ENCODE measurements around the gene HIGD1A.
"Not testable (repeated sequence)": the region's sequence is repeated elsewhere in the genome, so short reads cannot be mapped to it uniquely, and the experiment has no call there.

HIGD1A gene

DNA sequence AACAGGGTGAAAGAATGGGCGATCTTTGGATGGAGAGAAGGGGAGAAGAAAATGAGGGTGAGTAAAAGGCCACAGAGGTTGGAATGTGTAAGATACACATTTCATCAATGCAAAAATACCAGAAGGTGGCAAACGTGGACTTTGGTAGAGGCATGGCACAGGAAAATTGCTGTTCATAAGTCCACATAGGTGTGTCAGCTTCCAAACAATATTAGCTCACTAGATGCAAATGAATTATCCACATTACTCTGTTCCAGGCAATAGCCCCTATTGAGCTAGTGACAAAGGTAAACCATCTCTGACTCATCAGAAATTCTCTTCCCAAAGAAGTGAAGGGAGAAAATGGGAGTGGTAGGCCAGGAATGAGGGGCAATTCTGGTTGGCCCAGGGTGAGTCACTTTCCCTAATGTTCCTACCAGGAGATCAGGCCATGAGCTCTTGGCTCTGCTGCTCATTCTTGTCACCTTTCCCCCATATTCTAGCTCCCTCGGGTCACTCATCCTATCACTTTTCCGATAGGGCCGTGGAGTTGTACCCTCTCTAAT, 24.9 kb upstream of the HIGD1A start:
- DNase-seq, result no peak

DNA sequence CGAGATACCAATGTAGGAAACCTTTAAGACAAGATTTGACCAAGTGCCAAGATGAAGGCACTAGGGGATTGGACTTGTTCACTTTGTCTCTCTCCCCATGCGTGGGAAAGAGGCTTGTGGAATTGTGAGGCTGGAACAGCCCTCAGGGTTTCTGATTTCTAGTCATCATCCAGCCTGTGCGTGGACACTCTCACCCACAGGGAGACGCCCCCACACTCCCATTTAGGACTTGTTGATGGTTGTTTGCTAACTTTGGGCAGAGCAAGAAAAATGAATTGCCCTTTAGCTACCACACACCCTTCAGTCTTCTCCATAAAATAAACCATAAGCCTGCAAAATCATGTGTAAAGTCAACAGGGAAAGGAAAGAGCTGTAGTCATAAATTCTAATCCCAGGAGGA, 23.4 kb upstream of the HIGD1A start:
- no peak for DNase-seq

DNA sequence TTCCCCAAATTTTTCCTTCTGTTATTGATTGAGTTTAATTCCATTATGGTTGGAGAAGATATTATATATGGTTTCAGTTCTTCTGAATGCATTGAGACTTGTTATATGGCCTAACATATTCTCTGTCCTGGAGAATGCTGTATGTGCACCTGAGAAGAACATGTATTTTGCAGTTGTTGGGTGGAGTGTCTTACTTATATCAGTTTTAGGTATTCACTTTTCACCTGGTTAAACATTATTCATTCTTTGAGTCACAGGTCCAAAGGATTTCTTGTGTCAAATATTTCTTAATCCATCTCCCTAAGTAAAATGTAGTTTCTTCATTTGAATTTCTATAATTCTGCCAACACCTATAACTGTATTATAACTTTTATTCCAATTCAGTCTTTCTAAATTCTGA, 22.7 kb upstream of the HIGD1A start:
- DNase-seq, result no peak

DNA sequence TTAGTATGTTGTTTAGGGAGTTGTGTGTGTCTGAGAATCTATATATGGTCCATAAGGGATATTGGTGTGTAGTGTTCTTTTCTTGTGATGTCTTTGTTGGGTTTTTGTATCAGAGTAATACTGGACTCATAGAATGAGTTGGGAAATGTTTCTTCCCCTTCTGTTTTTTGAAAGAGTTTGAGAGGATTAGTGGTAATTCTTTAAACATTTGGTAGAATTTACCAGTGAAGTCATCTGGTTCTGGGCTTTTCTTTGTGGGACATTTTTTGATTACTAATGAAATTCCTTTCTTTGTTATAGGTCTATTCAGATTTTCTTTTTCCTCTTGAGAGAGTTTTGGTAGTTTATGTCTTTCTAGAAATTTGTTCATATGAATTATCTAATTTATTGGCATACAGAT, 21.9 kb upstream of the HIGD1A start:
- DNase-seq, result no peak

DNA sequence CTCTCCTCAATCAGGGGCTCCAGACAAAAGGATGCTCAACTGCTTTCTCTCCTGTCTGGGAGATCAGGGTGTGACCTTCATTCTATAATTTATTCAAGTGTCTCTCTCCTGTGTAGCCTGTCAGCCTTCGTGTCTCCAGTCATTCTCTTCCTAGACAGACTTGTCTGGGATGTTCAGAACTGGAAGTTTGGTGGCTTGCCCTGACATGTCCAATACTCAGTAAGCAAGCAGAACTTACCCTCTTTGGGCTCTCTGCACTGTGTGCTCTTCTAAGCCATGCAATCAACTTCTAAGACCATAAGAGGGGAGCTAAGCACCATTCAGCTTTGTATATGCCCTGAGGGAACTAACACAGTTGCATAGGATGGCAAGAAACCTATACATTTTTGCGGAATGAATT, 19.1 kb upstream of the HIGD1A start:
- no peak for DNase-seq

DNA sequence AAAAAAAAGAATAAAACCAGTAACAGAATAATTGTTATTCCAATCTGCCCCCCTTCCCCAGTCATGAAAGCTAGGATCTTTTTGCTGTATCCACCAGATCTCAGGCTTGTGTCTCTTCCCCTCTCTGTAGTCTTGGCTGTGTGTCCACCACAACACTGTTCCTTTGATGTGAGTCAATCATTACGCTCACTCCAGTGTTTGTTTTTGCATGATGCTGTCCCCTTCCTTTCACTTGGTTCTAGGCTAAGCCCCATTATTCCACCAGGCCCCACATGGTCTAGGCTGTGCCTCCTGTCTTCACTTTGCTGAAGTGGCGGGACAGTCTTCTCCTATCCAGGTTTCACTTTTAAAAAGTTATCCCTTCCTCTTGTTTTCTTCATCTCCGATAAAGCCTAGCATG, 18.5 kb upstream of the HIGD1A start:
- no peak for DNase-seq

DNA sequence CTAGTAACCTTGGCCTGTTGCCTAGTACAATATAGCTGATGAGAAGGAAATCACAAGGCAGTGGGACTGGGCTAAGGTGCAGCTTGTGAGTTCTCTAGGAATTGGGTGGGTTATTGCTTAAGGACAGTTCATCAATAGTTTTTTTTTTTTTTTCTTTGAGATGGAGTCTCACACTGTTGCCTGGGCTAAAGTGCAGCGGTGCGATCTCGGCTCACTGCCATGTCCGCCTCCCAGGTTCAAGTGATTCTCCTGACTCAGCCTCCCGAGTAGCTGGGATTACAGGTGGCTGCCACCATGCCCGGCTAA, 16.4 kb upstream of the HIGD1A start:
- DNase-seq, result no peak

DNA sequence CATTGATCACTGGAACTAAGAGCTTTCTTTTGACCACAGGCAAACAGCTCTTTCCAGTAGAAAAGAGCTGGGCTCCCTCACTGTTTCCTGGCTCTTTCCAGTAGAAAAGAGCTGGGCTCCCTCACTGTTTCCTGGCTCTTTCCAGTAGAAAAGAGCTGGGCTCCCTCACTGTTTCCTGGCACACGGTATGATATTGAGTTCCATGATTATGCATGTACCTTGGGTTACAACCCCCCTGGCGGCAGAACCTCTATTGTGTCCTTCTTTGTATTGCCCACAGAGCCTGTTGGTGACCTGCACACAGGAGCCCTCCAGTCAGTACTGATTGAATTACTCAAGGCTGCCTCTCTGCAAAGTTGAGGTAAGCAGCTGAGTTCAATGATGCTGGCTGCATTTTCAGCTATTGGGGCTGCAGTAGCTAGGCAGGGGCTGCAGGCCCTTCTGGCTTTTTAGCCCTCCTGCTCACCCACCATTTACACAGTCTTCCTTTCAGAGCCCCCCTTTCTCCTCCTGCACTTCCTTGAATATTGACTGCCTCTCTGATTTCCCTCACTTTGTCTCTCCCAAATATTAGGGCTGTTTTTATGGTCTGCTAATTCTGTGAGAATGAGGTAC, 15.2 kb upstream of the HIGD1A start:
- no peak for DNase-seq

DNA sequence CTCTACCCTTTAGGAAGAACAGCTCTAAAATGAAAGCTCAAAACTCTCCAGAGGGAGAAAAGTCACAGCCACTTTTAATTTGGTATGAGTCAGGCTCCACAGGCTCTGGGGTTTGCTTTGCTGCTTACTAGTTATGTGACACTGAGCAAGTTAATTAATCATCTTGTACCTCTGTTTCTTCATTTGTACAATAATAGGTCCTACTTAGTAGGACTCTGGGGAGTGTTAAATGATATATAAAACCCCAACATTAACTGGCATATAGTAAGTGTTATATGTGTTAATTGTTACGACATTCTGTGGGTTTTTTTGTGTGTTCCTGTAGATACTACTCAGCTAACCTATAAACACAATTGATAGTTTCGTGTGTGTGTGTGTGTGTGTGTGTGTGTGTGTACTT, 11.5 kb upstream of the HIGD1A start:
- DNase-seq, result no peak

DNA sequence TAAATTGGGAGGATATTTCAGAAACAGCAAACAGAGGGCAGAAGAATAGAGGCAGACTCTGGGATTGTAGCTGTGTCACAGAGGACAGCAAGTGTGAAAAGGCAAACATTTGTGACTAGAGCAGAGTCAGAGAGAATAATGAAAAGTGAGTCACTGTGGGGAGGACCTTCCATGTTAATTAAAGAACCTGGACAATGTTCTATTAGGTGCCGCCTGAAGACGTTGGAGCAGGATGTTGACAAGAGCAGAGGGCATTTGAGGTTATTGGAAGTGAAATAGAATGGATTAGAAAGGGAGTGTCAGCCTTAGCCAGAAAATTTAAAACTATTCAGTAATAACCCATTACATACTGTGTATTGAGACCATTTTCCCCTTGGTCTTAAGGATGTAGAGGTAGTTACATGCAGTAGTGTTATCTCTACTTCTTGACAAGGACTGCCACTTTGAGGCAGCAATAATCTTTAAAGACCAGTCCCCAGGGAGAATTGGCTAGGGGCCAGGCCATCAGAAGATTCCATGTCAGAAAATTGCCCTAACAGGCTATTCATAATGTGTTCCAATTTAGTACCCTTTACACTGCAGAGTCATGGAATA, 10.7 kb upstream of the HIGD1A start:
- no peak for DNase-seq

DNA sequence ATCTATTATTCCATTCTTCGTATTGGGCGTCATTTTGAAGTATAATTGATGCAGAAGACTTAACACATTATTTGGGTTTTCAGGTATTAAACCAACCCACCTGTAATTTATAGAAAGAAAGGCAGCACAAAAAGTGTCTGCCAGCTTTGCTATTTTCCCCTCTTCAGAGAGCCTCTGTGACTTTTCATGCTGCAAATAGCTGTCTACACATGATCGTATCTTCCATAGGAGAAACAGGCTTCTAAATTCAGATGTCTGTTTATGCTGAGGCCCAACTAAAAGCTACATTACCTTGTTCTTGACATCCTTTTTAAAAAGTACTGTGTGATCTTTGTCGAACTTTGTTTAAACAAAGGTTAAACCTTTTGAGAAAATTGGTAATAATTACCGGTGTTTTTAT, 10.0 kb upstream of the HIGD1A start:
- no peak for DNase-seq

DNA sequence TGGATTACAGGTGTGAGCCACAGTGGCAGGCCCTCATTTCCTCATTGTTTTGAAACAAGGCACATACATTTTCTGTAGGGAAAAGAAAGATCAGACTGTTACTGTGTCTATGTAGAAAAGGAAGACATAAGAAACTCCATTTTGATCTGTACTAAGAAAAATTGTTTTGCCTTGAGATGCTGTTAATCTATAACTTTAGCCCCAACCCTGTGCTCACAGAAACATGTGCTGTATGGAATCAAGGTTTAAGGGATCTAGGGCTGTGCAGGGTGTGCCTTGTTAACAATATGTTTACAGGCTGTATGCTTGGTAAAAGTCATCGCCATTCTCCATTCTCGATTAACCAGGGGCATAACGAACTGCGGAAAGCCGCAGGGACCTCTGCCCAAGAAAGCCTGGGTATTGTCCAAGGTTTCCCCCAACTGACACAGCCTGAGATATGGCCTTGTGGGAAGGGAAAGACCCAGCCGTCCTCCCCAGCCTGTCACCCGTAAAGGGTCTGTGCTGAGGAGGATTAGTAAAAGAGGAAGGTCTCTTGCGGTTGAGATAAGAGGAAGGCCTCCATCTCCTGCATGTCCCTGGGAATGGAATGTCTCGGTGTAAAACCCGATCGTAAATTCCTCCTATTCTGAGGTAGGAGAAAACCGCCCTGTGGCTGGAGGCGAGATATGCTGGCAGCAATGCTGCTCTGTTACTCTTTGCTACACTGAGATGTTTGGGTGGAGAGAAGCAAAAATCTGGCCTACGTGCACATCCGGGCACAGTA, 7.0 kb upstream of the HIGD1A start:
- not testable (repeated sequence) for DNase-seq

DNA sequence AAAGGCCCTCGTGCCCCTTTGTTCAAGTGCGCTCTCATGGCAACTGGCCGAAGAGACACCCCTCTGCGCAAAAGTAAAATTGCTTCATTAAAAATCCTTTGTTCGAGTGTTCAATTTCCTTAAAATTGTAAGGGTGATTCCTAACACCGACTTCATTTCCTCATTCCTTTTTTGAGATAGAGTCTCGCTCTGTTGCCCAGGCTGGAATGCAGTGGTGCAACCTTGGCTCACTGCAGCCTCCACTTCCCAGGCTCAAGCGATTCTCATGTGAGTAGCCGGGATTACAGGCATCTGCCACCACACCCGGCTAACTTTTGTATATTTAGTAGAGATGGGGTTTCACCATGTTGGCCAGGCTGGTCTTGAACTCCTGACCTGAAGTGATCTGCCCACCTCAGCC, 6.4 kb upstream of the HIGD1A start:
- not testable (repeated sequence) for DNase-seq

DNA sequence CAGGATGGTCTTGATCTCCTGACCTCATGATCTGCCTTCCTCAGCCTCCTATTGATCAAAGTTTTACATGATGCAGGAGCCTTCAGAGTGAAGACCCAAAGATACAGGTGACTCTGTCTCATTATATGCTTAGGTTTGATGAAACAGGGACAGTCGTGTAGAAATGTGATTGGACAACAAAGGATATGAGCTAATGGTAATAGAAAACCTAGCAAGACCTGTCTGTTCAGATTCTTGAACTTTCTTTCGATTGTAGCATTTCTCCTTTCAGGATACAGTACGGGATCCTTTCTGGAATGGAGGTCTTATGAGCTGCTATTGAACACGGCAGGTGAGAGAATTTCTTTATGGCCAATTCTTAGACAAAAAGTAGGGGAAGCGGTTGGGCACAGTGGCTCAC, 4.9 kb upstream of the HIGD1A start, which contains the start of gene ACKR2:
TSS of gene ACKR2 (plus strand) at position 244 of the 400 bp plus-strand sequence. CDS start 55,058 bp downstream, outside the sequence.
- no peak for DNase-seq

DNA sequence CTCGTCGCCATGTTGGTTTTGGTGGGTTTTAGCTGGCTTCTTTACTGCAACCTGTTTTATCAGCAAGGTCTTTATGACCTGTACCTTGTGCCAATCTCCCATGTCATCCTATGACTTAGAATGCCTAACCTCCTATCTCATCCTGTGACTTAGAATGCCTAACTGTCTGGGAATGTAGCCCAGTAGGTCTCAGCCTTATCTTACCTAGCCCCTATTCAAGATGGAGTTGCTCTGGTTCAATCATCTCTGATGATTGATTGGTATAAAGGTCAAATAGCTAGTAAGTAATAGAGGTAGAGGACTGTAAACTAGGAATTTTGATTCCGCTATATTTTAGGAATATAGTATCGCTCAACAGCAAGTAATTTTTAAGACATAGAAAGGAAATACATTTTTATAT, 3.6 kb upstream of the HIGD1A start:
- no peak for DNase-seq

DNA sequence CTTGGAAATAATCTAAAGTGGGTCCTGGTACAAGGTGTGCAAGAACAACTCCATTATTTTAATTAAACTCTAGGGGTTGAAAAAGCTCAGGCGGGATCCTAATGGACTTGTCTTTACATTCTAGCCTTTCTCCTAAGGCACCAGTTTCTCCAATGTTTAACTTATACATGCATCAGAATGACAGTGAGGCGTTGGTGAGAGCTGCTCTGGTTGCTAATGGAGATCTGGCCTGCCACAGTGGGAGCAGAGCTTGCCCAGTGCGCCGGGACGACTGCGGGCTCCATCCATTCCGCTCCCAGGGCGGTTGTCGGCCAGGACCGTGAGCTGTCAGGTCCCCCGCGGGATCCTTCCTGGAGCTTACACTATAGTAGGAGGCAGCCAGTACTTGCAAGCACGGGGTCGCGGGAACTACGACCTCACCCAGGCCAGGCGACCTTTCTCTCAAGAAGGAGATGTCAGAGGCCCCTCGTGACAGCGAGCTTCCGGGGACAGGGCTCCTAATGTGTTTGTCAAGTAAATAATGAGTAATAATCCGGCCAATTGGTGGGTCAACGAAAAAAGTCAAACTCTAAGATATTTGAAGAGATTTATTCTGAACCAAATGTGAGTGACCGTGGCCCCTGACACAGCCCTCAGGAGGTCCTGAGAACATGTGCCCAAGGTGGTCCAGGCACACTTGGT, 991 bp upstream of the HIGD1A start:
- DNase-seq, result peak; percentile 53

DNA sequence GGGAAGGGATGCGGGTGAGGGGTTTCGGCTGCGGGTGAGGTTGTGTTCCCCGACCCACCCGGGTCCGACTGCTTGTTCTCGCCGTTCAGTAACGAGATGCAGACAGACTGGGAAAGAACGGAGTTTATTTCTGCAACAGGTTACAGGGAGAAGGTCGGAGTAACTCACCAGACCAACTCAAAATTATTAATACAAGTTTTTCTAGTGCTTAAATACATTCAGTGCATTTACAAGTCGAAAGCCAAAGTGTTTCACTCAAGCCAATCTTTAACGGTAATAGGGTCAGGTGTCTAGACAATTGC, 492 bp upstream of the HIGD1A start:
- DNase-seq, result no peak

DNA sequence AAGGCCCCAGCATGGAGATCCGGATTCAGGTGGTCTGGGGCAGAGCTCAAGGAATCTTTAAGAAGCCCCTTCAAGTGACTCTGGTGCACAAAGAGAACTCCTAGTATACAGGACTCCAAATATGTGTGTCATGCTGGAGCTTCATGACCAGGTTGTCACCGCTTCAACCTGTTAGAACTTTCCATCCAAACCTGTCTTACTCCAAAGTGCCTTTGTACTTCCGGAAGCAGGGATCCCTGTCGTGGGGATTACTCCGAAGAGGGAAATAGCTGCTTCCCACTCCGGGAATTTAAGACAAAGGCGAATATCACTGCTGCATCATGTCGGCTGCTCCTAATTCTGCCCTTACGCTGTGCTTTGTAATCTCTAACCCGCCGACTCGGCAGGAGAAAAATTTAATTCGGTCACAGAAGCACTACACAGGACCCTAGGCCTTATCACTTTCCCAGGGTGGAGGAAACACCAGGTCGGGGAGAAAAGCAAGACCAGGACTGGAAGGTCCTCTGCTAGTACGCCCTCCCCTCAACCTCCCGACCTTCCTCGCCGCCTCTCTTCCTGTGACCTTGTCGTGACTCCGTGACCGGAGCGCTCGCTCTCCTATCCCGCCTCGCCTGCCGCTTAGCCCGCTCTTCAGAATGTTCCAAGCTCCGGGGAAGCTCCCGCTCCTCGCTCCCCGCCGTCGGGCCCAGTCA, 730 bp downstream of the HIGD1A start:
- no peak for DNase-seq

DNA sequence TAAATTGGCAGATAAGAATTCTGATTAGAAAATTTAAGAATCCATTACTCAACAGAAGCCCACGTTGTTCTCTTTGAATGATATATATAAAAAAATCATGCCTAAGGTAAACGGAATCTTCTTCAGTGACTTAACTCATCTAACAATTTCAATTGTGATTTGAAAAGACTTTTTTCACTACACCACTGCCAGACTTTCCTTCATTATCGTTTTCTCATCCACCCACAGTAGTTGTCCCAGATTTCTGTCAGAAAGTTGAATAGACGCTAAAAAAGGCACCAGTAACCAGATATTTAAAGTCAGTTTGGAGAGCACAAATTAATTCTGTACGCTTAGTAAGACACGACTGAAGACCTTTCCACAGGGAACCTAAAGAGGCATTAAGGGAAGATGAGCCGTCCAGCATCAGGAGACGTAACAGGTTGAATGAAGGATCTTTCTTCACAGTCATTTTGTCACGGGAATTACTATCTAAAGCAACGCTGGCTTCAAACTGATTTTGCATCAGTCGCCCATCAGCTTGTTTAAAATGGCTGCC, 1.3 kb downstream of the HIGD1A start:
- no peak for DNase-seq

DNA sequence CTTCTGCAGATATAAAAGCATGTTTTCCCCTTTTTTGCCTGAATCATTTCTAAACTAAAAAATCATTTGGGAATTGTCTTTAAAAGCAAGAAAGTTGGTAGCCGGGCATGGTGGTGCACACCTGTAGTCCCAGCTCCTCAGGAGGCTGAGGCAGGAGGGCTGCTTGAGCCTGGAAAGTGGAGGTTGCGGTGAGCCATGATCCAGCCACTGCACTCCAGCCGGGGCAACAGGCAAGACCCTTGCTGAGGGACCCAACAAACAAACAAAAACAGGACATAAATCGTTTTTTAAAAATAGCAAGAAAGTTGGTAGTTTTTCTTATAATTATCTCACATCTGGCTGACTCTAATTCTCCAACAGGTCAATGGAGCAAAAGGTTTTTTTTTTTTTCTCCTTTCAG, 2.5 kb downstream of the HIGD1A start:
- no peak for DNase-seq

DNA sequence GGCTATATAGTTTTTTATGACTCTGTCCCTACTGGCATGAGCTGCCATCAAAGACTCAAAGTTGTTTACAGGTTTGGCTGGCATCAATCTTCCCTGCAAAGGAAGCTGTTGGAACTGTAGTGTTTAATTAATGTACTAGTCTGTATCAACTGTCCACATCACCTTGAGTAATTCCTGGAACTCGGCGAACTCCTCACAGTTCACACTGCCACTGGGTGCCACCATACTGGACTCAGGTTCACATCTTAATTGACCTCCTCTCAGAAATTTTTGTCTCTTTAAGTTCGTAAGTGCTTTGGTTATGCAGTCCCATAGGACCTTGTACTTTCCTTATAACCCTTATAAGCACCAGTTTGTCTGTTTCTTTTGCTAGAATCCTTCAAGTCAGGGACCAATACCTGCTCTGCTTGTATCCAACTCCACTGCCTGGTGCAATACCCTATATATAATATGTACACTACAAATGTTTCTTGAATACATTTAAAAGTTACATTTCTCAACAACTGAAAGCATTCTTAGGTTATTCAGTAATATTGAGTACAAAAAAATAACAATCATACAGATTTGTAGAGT, 3.2 kb downstream of the HIGD1A start:
- no peak for DNase-seq

DNA sequence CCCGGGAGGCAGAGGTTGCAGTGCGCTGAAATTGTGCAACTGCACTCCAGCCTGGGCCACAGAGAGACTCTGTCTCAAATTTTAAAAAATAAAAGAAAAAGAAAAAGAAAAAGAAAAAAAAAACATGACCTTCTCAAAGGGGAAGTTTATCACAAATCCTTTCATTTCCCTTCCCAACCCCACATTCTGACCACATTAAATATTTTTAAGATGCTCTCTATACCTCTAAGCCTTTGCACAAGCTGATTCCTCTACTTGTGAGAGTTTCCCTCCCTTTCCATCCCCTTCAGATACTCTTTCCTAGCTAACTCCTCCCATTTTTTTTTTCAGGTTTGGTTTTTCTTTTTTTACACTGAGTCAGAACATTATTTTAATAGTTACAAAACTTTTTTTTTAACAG, 4.0 kb downstream of the HIGD1A start:
- no peak for DNase-seq

DNA sequence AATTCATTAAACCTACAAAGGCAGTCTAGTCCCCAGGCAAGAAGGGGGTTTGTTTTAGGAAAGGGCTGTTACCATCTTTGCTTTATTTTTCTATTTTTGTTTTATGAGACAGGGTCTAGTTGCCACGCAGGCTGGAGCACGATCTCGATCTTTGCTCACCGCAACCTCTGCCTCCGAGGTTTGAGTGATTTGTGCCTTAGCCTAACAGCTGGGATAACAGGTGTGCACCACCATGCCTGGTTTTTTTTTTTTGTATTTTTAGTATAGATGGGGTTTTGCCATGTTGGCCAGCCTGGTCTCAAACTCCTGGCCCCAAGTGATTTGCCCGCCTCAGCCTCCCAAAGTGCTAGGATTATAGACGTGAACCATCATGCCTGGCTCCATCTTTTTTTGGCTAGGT, 4.9 kb downstream of the HIGD1A start:
- DNase-seq, result no peak

Data from right forelimb (tissue), 1 donor.